Measurements from ENCODE around the gene SZT2. TPM values are rescaled to one million over a fixed set of nuclear protein-coding genes. Genes with fewer than 3 reads are reported as not detected.

The SZT2 gene
- total and polyA plus RNA-seq, 2 of the 13 experiments (the other 11 are each of a cell fraction or from before 2014, with no cell fraction given): 8.0 to 8.8 TPM

GRCh38 chr1:43352881-43353280 lies 36.8 kb upstream of the SZT2 start:
- Histone ChIP-seq H3K4me3 (replicated peaks in 1 of 3; ENCODE audit: insufficient read depth in 1 of 3, low read depth in 2 of 3, low read length in 3 of 3) (no peak overlapping the region), H3K27ac (ENCODE audit: extremely low read length, insufficient read depth, low read length) (no peak overlapping the region), H3K4me1 (ENCODE audit: insufficient read depth, low read length) (peaks cover 56% of the 10 kb centered on the region), H3K36me3 (replicated peaks in 1 of 2; ENCODE audit: control insufficient read depth in 1 of 2, insufficient read depth in 2 of 2, low read length in 2 of 2) (no peaks in the 10 kb centered on the region), H4K20me1 (ENCODE audit: insufficient read depth, low read length) (no peaks in the 10 kb centered on the region), H3K79me2 (ENCODE audit: insufficient read depth, low read length) (no peaks in the 10 kb centered on the region), H3K4me2 (ENCODE audit: low read depth, low read length) (no peak overlapping the region), H2AFZ (ENCODE audit: low read length) (no peak overlapping the region), H3K27me3 (ENCODE audit: control insufficient read depth in 1 of 2, insufficient read depth in 2 of 2, low read length in 2 of 2) (no peaks in the 10 kb centered on the region; a peak in 1 of 5 replicates), H3K9me3 (ENCODE audit: low read length) (no peaks in the 10 kb centered on the region), H3K9ac (ENCODE audit: insufficient read depth, low read depth, low read length) (no peak overlapping the region)
- intact Hi-C loops (cut with micrococcal nuclease; ENCODE audit: unreplicated experiment): no loop called here
- in situ Hi-C loops (cut with HindIII; ENCODE audit: extremely low pct_ligation_motif_present, low pct_unique_long_range_greater_than_20kb): no loop called here
- DNase-seq (ENCODE audit: low spot score): no peak
- FAIRE-seq: no peak
- TF ChIP-seq SAP130 (CRISPR knock-in tag; IDR thresholded peaks at IDR 0.05; ENCODE audit: low read depth) (no peak), PRDM10 (CRISPR knock-in tag; IDR thresholded peaks at IDR 0.05; ENCODE audit: low read depth) (no peak), ZNF652 (CRISPR knock-in tag; IDR thresholded peaks at IDR 0.05; ENCODE audit: borderline replicate concordance, low read depth) (no peak), ZBTB39 (CRISPR knock-in tag; IDR thresholded peaks at IDR 0.05) (no peak), EP300 (IDR thresholded peaks at IDR 0.05; ENCODE audit: low read depth in 2 of 2, low read length in 2 of 2) (no peak), EP300 (CRISPR knock-in tag; IDR thresholded peaks at IDR 0.05; ENCODE audit: borderline replicate concordance) (no peak)
- TF ChIP-seq, protein P1, sequence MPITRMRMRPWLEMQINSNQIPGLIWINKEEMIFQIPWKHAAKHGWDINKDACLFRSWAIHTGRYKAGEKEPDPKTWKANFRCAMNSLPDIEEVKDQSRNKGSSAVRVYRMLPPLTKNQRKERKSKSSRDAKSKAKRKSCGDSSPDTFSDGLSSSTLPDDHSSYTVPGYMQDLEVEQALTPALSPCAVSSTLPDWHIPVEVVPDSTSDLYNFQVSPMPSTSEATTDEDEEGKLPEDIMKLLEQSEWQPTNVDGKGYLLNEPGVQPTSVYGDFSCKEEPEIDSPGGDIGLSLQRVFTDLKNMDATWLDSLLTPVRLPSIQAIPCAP (CRISPR knock-in tag; IDR thresholded peaks at IDR 0.05; ENCODE audit: low read depth): no peak
- 70% methylated on average over 3 of the region's 3 CpGs for WGBS (ENCODE audit: low lambda C conversion rate)
- ChIA-PET POLR2A (interaction anchor here (1.3 kb wide), 1 partner anchor 38 kb away, joined by 4 read pairs; no protein-coding TSS in a partner anchor), CTCF (ENCODE audit: low intra/inter-chr PET ratio, low total read pairs) (no interaction called here)
- no TSS peak for BruUV-seq (replicated peaks)
- ATAC-seq: no peak
